Measurements from ENCODE around the gene EIF2S2. TPM values are rescaled to one million over a fixed set of nuclear protein-coding genes. Genes with fewer than 3 reads are reported as not detected.
A peak's percentile ranks its signal among the peaks of the same experiment; 100 is the strongest.

The EIF2S2 gene
- total and polyA plus RNA-seq, 2 experiments from 2014 or later: 124 to 194 TPM

DNA sequence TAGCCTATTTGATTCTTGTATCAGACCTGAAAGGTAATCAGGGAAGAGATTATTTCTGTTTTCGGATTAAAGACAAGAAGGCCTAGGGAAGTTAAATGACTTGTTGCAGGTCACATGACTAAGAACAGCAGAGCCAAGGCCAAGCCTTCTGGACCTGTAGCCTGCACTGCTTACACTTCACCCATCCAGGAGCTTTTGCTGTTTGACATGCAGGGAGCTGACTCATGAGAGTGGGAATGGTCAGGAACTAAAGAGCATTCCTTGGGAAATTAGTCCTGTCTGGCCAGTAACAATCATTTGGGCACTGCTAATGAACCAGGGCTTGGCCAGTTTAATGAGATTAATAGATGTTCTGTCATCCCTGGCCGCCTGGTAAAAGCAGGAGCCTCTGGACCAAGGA lies 46.8 kb downstream of the EIF2S2 start (continued):
- TF ChIP-seq, protein P1, sequence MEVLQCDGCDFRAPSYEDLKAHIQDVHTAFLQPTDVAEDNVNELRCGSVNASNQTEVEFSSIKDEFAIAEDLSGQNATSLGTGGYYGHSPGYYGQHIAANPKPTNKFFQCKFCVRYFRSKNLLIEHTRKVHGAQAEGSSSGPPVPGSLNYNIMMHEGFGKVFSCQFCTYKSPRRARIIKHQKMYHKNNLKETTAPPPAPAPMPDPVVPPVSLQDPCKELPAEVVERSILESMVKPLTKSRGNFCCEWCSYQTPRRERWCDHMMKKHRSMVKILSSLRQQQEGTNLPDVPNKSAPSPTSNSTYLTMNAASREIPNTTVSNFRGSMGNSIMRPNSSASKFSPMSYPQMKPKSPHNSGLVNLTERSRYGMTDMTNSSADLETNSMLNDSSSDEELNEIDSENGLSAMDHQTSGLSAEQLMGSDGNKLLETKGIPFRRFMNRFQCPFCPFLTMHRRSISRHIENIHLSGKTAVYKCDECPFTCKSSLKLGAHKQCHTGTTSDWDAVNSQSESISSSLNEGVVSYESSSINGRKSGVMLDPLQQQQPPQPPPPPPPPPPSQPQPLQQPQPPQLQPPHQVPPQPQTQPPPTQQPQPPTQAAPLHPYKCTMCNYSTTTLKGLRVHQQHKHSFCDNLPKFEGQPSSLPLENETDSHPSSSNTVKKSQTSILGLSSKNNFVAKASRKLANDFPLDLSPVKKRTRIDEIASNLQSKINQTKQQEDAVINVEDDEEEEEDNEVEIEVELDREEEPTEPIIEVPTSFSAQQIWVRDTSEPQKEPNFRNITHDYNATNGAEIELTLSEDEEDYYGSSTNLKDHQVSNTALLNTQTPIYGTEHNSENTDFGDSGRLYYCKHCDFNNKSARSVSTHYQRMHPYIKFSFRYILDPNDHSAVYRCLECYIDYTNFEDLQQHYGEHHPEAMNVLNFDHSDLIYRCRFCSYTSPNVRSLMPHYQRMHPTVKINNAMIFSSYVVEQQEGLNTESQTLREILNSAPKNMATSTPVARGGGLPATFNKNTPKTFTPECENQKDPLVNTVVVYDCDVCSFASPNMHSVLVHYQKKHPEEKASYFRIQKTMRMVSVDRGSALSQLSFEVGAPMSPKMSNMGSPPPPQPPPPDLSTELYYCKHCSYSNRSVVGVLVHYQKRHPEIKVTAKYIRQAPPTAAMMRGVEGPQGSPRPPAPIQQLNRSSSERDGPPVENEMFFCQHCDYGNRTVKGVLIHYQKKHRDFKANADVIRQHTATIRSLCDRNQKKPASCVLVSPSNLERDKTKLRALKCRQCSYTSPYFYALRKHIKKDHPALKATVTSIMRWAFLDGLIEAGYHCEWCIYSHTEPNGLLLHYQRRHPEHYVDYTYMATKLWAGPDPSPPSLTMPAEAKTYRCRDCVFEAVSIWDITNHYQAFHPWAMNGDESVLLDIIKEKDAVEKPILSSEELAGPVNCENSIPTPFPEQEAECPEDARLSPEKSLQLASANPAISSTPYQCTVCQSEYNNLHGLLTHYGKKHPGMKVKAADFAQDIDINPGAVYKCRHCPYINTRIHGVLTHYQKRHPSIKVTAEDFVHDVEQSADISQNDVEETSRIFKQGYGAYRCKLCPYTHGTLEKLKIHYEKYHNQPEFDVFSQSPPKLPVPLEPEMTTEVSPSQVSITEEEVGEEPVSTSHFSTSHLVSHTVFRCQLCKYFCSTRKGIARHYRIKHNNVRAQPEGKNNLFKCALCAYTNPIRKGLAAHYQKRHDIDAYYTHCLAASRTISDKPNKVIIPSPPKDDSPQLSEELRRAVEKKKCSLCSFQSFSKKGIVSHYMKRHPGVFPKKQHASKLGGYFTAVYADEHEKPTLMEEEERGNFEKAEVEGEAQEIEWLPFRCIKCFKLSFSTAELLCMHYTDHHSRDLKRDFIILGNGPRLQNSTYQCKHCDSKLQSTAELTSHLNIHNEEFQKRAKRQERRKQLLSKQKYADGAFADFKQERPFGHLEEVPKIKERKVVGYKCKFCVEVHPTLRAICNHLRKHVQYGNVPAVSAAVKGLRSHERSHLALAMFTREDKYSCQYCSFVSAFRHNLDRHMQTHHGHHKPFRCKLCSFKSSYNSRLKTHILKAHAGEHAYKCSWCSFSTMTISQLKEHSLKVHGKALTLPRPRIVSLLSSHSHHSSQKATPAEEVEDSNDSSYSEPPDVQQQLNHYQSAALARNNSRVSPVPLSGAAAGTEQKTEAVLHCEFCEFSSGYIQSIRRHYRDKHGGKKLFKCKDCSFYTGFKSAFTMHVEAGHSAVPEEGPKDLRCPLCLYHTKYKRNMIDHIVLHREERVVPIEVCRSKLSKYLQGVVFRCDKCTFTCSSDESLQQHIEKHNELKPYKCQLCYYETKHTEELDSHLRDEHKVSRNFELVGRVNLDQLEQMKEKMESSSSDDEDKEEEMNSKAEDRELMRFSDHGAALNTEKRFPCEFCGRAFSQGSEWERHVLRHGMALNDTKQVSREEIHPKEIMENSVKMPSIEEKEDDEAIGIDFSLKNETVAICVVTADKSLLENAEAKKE (CRISPR knock-in tag; IDR thresholded peaks at IDR 0.05): no peak
- no peak for TF ChIP-seq POLR2AphosphoS5 (IDR thresholded peaks at IDR 0.05; ENCODE audit: low read depth)
- TF ChIP-seq CTCF (conservative IDR thresholded peaks at IDR 0.05; ENCODE audit: low read depth in 2 of 2): no peak

- Histone ChIP-seq H4K20me1 (replicated peaks; ENCODE audit: insufficient read depth) (peaks cover 74% of the 10 kb centered on the region), H3K79me2 (replicated peaks; ENCODE audit: insufficient read depth) (peaks cover 66% of the 10 kb centered on the region)
- H3K36me3 Mint-ChIP-seq (ENCODE audit: low read depth): peaks cover 4% of the 10 kb centered on the region; the same call in 1 of the 3 replicates
Measured at GRCh38 chr20:34064286-34064685, 47.8 kb downstream of the EIF2S2 start.

More at GRCh38 chr20:34064286-34064685, 47.8 kb downstream of the EIF2S2 start:
- H3K27me3 Mint-ChIP-seq (ENCODE audit: insufficient read depth, low read depth, poor library complexity): peaks cover under 1% of the 10 kb centered on the region
- TF ChIP-seq CTCF (conservative IDR thresholded peaks at IDR 0.05; ENCODE audit: low read depth in 2 of 2) (no peak), NANOG (IDR thresholded peaks at IDR 0.05; ENCODE audit: borderline replicate concordance) (no peak)
- TF ChIP-seq, protein P1 (CRISPR knock-in tag; IDR thresholded peaks at IDR 0.05): no peak
- Histone ChIP-seq H3K4me2 (no peak overlapping the region), H3K4me3 (no peak overlapping the region), H3K27ac (ENCODE audit: low read depth) (no peak overlapping the region), H3K36me3 (ENCODE audit: insufficient read depth) (no peaks in the 10 kb centered on the region), H3F3A (replicated peaks; ENCODE audit: low read depth) (0 out of 2 replicates have a peak, but pooled peaks cover 4% of the 10 kb centered on the region), H3K4me1 (ENCODE audit: insufficient read depth) (peaks cover 21% of the 10 kb centered on the region), H2AFZ (no peak overlapping the region), H3K9me2 (ENCODE audit: insufficient read depth) (no peaks in the 10 kb centered on the region), H3K27me3 (ENCODE audit: insufficient read depth) (no peaks in the 10 kb centered on the region)
- no peak overlapping the region for H3K4me3 Mint-ChIP-seq
- DNase-seq (ENCODE audit: low spot score): no peak
- H3K27ac Mint-ChIP-seq: peak overlapping the region; percentile 59; the same call in 1 of the 2 replicates
- no peaks in the 10 kb centered on the region for H3K9me3 Mint-ChIP-seq
- H3K4me1 Mint-ChIP-seq: peaks cover 32% of the 10 kb centered on the region
- no peak for ATAC-seq
